ENCODE measurements around the gene TMEM9.
A peak's percentile ranks its signal among the peaks of the same experiment; 100 is the strongest.
"Not testable (repeated sequence)": the region's sequence is repeated elsewhere in the genome, so short reads cannot be mapped to it uniquely, and the experiment has no call there.

The TMEM9 gene

DNA sequence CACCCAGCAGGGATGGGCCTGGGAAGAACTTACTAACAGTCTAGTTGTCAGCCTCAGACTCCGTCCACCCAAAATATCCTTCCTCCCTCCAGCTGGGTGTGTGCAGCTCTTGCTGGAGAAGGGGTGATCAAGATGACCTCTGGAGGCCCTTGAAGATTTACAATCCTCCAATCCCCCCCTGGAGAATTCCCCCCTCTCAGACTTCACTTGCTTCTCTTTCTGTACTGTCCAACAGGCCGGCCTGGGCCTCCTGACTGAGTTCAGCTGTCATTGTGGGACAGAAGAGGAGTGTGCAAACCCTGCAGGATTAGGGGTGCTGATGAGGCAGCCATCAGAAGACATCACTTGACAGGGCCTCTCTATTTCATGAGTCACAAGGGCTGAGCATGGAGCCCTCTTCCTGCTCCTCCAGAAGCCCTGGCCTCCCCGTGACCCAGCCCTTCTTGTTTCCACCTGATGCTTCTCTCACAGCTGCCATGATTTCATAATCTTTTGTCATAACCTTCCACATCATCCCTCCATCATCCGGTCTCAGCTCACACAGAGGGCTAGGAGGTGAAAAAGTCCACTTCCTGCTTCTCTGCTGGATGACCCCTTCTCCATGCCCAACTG is 18.8 kb upstream of the TMEM9 start:
- no peak for DNase-seq

GRCh38 chr1:201172326-201172725 is 18.1 kb upstream of the TMEM9 start:
- DNase-seq: no peak

GRCh38 chr1:201171063-201172036 is 17.1 kb upstream of the TMEM9 start:
- DNase-seq: peak in 1 of 4 experiments; percentile 5

GRCh38 chr1:201170533-201171062 is 16.3 kb upstream of the TMEM9 start:
- DNase-seq: peak; percentile 31 to 58 (median 34)

- DNase-seq: no peak
Observed at GRCh38 chr1:201169971-201170532, 15.8 kb upstream of the TMEM9 start.

GRCh38 chr1:201169203-201169602 is 14.9 kb upstream of the TMEM9 start:
- no peak for DNase-seq

DNA sequence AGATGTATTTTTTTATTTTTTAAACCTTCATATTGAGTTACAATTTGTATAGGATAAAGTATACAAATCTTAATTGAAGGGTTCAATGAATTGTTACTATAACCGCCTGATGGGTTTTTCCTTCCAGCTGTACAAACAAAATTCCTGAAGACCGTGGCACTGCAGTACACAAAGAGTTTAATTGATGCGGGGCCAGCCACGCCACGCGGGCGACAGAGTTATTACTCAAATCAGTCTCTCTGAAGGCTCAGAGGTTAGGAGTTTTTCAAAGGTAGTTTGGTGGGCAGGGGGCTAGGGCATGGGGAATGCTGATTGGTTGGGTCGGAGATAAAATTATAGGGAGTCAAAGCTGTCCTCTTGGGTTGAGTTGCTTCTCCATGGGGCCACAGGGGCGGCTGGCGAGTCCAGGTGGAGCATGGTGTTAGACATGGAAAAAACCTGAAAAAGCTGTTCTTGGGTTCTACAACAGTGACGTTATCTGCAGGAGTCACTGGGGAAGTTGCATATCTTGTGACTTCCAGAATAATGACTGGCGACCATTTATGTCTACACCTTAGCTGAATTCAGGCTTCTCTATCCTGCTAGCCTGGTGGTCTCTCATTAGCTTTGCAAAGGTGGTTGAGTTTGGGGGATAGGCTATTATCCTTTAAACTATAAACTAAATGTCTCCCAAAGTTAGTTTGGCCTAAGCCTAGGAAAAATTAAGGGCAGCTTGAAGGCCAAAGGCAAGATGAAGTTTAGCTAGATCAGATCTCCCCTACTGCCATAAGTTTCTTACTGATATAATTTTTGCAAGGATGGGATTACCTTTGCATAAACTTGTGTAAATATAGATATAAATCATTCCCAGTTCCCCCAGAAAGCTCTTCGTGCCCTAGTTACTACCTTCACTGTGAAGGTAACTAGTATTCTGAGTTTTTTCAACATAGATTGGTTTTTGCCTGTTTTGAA is 13.0 kb upstream of the TMEM9 start:
- DNase-seq: no peak

DNA sequence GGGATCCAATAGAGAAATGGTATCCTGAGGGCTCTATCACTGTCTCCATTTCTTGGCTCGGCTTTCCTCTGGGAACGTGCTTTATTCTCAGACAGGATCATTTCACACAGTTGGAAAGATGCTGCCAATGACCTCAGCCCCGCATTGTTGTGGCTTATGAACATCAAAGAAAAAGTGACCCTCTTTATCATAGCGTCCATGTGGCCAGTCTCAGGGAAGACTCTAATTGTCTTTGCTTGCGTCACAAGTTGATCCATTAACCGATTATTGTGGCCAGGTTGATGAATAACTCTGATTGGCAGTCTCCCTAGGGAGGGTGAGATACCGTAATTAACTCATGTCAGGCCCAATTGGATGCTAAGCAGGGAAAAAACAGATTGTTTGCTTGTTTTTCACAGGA is 10.4 kb upstream of the TMEM9 start:
- no peak for DNase-seq

GRCh38 chr1:201163707-201164106 is 9.4 kb upstream of the TMEM9 start:
- no peak for DNase-seq

GRCh38 chr1:201163036-201163435 is 8.8 kb upstream of the TMEM9 start:
- DNase-seq: not testable (repeated sequence)

DNA sequence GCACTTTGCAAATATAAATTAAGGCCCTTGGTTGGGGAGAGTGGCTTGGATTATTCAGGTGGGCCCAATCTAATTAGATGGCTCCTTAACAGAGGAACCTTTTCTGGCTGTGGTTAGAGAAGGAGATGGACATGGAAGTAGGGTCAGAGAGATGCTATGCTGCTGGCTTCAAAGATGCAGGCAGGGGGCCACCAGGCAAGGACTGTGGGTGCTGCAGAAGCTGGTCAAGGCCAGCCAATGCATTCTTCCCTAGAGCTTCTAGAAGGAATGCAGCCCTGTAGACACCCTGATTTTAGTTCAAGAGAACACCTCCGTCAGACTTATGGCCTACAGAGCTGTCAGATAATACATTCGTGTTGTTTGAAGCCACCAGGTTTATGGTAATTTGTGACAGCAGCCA is 3.7 kb upstream of the TMEM9 start:
- no peak for DNase-seq

DNA sequence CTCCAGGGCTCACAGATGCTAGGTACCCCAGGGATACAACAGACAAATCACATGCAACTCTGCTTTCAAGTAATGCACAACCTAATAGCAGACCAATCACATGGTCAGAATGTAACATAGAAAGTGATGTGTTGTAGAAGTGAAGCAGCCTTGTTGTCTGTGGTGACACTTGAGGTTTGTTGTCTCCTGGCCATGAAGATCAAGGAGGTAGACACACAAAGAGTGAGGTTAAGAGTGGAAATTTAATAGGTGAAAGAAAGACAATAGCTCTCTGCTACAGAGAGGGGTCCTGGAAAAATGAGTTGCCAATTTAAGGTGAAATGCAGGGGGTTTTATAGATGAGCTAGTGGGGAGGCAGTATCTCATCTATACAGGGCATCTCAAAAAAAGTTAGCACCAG is 2.5 kb upstream of the TMEM9 start:
- no peak for DNase-seq

- DNase-seq: no peak
Observed at GRCh38 chr1:201156346-201156745, 2.1 kb upstream of the TMEM9 start.

GRCh38 chr1:201155354-201155753 is 1.1 kb upstream of the TMEM9 start:
- no peak for DNase-seq

GRCh38 chr1:201153474-201154388 is 543 bp downstream of the TMEM9 start:
- peak in 3 of 4 experiments; percentile 50 to 64 (median 63) for DNase-seq

DNA sequence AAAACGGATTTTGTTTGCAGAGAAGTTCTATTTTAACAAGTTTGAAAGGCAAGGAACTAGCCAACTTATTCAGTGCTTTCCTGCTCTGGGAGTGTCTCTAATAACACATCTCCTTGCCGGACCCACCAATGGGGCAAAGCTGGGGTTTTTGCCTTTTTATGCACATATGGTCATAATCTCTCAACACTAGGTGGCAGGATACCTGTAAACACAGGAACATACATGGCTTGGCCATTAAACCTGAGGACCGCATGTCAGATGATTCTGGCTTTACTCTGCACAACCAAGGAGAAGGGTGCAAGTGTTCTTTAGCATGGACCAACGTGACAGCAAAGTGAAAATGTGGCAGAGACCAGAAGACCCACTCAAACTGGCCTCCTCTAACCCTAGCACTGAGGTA is 4.9 kb downstream of the TMEM9 start:
- no peak for DNase-seq

GRCh38 chr1:201147396-201148015 is 6.8 kb downstream of the TMEM9 start:
- DNase-seq: no peak

GRCh38 chr1:201146626-201147390 is 7.5 kb downstream of the TMEM9 start:
- DNase-seq: no peak

DNA sequence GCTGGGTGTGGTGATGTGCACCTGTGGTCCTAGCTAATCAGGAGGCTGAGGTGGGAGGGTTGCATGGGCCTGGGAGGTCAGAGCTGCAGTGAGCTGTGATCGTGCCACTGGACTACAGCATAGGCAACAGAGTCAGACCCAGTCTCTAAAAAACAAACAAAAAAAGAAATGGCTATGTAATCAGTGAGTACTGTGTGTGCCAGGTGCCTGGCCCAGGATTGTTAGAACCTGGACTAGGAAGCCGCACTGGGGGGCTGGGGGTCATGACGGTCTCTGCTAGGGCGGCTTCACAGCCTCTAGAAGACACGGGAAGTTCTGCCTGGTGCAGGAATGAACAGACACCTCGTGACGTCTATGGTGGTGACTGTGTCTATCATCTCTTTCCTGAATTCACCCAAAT is 8.5 kb downstream of the TMEM9 start:
- no peak for DNase-seq

DNA sequence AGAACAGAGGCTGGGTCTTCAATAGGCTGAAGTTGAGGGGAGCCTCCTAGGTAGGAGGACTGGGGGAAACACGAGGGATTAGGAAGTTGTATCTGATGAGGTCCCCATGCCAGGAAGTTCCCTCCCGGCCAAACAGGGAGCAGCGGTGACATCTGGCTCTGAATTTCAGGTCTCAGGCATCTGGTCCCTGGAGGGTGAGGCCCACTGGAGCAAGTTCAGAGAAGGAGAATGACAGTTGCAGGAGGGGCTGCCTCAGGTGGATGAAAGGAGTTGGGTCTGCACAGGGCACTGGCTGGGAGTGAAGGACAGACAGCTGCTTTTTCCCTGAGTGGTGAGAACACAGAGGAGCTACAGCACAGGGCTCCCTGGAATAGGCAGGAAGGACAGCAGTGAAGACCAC is 9.1 kb downstream of the TMEM9 start:
- no peak for DNase-seq
